ENCODE measurements around the gene COMMD1. TPM values are rescaled to one million over a fixed set of nuclear protein-coding genes. Genes with fewer than 3 reads are reported as not detected.
"Not testable (repeated sequence)": the region's sequence is repeated elsewhere in the genome, so short reads cannot be mapped to it uniquely, and the experiment has no call there.

Gene COMMD1
- total RNA-seq, 5 donors from 2014 or later (not counting 1 experiment from before 2014, with no cell fraction given) = 18.2 to 23.8 (median 19.6) TPM

DNA sequence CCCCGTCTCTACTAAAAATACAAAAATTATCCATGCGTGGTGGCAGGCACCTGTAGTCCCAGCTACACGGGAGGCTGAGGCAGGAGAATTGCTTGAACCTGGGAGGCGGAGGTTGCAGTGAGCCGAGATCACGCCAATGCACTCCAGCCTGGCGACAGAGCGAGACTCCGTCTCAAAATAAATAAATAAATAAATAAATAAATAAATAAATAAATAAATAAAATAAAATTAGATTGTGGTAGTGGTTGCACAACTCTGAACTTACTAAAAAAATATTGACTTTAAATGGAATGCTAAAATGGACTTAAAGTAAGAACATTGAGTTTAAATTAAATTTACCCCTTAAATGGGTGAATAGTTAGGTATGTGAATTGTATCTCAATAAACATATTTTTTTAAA is 255.2 kb downstream of the COMMD1 start:
- DNase-seq; H3K4me3 Mint-ChIP-seq; H3K27ac ChIP-seq (ENCODE audit: low read length); H3K4me3 ChIP-seq (ENCODE audit: control insufficient read depth in 1 of 2, extremely low read depth in 1 of 2, low read length in 1 of 2); H3K9me3 ChIP-seq; H3K27ac Mint-ChIP-seq; H3K9me3 Mint-ChIP-seq; H3K4me1 ChIP-seq (ENCODE audit: control insufficient read depth in 1 of 2, extremely low read depth in 1 of 2, insufficient read depth in 2 of 2, low read length in 2 of 2); ATAC-seq (replicated peaks in 1 of 4); H3K36me3 Mint-ChIP-seq; H3K27me3 Mint-ChIP-seq; H3K27me3 ChIP-seq (replicated peaks in 1 of 2; ENCODE audit: control insufficient read depth in 2 of 2, extremely low read depth in 1 of 2, insufficient read depth in 2 of 2, low read length in 1 of 2); H3K4me1 Mint-ChIP-seq; H3K36me3 ChIP-seq (ENCODE audit: control insufficient read depth in 2 of 2, extremely low read depth in 1 of 2, insufficient read depth in 1 of 2, low read length in 1 of 2): not testable (repeated sequence)
- ChIA-PET CTCF (interaction anchor here in 1 of 2 donors (0.6 kb wide), 1 partner anchor 65 kb away, joined by 11 read pairs; no protein-coding TSS in a partner anchor), POLR2A (interaction anchor here in 1 of 2 donors (0.5 to 0.6 kb wide), 3 partner anchors 21 to 713 kb away, joined by 3 to 4 read pairs (median 4); no protein-coding TSS in a partner anchor)
- no CpG with 5 or more reads among the region's 9 CpGs for WGBS (ENCODE audit: insufficient coverage)

DNA sequence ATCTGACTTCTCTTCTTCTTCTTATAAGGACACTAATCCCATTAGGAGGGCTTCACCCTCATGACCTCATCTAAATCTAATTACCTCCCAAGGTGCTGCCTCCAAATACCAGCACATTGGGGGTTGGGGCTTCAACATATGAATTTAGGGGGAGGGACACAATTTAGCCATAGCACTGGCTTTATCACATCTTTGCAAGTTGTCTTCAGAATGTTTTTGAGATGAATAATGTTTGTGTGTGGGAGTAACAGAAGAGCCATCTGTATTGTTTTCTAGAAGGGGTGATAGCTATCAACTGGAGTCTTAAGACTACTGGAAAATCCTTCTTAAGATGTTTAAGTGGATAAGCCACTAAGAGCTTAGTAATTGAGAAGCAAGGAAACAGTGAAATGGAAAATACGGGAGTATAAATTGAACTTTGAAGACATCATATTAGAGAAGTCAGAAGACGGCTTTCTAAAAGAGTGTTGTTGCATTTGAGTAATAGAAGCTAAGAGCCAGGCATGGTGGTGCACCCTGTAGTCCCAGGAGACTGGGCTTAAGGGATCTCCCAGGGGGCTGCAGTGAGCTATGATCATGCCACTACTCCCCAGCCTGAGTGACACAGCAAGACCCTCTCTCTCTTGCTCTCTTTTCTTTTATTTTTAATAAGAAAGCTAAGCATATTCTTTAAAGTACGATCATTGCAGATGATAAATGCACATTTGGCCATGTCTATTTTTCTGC is 257.8 kb downstream of the COMMD1 start:
- CTCF ChIA-PET = no interaction called here
- 100% methylated on average over 1 of the region's 3 CpGs for WGBS (ENCODE audit: insufficient coverage)
- Histone ChIP-seq H3K36me3 (ENCODE audit: control insufficient read depth in 2 of 2, extremely low read depth in 1 of 2, insufficient read depth in 1 of 2, low read length in 1 of 2) (no peaks in the 10 kb centered on the region), H3K4me1 (ENCODE audit: control insufficient read depth in 1 of 2, extremely low read depth in 1 of 2, insufficient read depth in 2 of 2, low read length in 2 of 2) (no peaks in the 10 kb centered on the region), H3K4me3 (ENCODE audit: control insufficient read depth in 1 of 2, extremely low read depth in 1 of 2, low read length in 1 of 2) (no peak overlapping the region), H3K9me3 (no peaks in the 10 kb centered on the region), H3K27ac (ENCODE audit: low read length) (no peak overlapping the region), H3K27me3 (replicated peaks in 1 of 2; ENCODE audit: control insufficient read depth in 2 of 2, extremely low read depth in 1 of 2, insufficient read depth in 2 of 2, low read length in 1 of 2) (no peaks in the 10 kb centered on the region)
- ATAC-seq (replicated peaks in 1 of 4) (no peak), DNase-seq (no peak)
- POLR2A ChIA-PET = no interaction called here
- Mint-ChIP-seq H3K4me1 (no peaks in the 10 kb centered on the region), H3K27ac (no peak overlapping the region), H3K36me3 (no peaks in the 10 kb centered on the region), H3K4me3 (no peak overlapping the region), H3K27me3 (no peaks in the 10 kb centered on the region), H3K9me3 (no peaks in the 10 kb centered on the region)

DNA sequence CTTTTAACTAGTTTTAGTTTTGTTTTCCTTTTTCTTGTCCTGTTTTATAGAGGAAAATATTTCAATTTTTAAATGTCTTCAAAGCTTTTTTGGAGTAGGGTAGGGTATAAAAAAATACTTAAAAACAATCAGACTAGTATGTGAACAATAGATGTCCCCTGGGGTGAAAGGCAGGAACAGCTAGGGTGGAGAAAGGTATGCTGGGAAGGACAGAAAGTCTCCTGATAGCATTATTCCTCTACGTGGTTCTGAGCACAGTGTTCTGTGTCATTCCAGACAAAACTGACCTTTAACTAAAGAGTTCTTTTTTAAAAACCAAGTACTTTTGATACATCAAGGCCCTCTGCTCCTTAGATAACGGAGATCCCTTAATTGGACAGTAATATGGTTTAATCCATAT is 258.4 kb downstream of the COMMD1 start:
- POLR2A ChIA-PET = no interaction called here
- no peak overlapping the region for H3K4me3 ChIP-seq (ENCODE audit: control insufficient read depth in 1 of 2, extremely low read depth in 1 of 2, low read length in 1 of 2)
- no peaks in the 10 kb centered on the region for H3K27me3 Mint-ChIP-seq
- no peak for DNase-seq
- H3K4me1 Mint-ChIP-seq = no peaks in the 10 kb centered on the region
- CTCF ChIA-PET = no interaction called here
- no peaks in the 10 kb centered on the region for H3K36me3 Mint-ChIP-seq
- H3K36me3 ChIP-seq (ENCODE audit: control insufficient read depth in 2 of 2, extremely low read depth in 1 of 2, insufficient read depth in 1 of 2, low read length in 1 of 2) = no peaks in the 10 kb centered on the region
- H3K27me3 ChIP-seq (replicated peaks in 1 of 2; ENCODE audit: control insufficient read depth in 2 of 2, extremely low read depth in 1 of 2, insufficient read depth in 2 of 2, low read length in 1 of 2) = no peaks in the 10 kb centered on the region
- H3K9me3 ChIP-seq = no peaks in the 10 kb centered on the region
- no CpG with 5 or more reads among the region's 2 CpGs for WGBS (ENCODE audit: insufficient coverage)
- ATAC-seq (replicated peaks in 1 of 4) = no peak
- no peaks in the 10 kb centered on the region for H3K4me1 ChIP-seq (ENCODE audit: control insufficient read depth in 1 of 2, extremely low read depth in 1 of 2, insufficient read depth in 2 of 2, low read length in 2 of 2)
- H3K4me3 Mint-ChIP-seq = no peak overlapping the region
- H3K9me3 Mint-ChIP-seq = no peaks in the 10 kb centered on the region
- H3K27ac Mint-ChIP-seq = no peak overlapping the region
- no peak overlapping the region for H3K27ac ChIP-seq (ENCODE audit: low read length)

DNA sequence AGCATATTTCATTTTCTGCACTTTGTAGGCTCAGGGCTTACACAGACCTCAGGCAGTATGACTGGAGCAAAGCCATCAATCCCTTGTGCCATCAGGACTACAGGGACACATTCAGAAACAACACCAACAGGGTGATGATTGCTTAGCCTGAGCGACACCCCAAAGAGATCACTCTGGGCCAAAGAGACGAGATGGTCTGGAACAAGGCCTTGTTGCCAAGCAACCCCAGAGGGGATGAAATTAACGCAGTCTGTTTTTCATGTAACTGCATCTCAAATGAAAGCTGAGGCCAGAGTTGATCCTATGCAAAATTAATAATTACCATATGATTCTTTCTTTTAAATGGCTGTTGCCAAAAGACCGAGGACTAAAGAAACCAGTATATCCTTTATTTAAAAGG is 270.3 kb downstream of the COMMD1 start:
- no peaks in the 10 kb centered on the region for H3K27me3 Mint-ChIP-seq
- no peaks in the 10 kb centered on the region for H3K4me1 Mint-ChIP-seq
- Histone ChIP-seq H3K9me3 (no peaks in the 10 kb centered on the region), H3K27me3 (replicated peaks in 1 of 2; ENCODE audit: control insufficient read depth in 2 of 2, extremely low read depth in 1 of 2, insufficient read depth in 2 of 2, low read length in 1 of 2) (no peaks in the 10 kb centered on the region), H3K4me1 (ENCODE audit: control insufficient read depth in 1 of 2, extremely low read depth in 1 of 2, insufficient read depth in 2 of 2, low read length in 2 of 2) (no peaks in the 10 kb centered on the region), H3K36me3 (ENCODE audit: control insufficient read depth in 2 of 2, extremely low read depth in 1 of 2, insufficient read depth in 1 of 2, low read length in 1 of 2) (no peaks in the 10 kb centered on the region), H3K4me3 (ENCODE audit: control insufficient read depth in 1 of 2, extremely low read depth in 1 of 2, low read length in 1 of 2) (no peak overlapping the region), H3K27ac (ENCODE audit: low read length) (no peak overlapping the region)
- ChIA-PET POLR2A (no interaction called here), CTCF (interaction anchor here in 1 of 2 donors (0.5 kb wide), 1 partner anchor 594 kb away, joined by 5 read pairs; no protein-coding TSS in a partner anchor)
- no peak overlapping the region for H3K27ac Mint-ChIP-seq
- H3K9me3 Mint-ChIP-seq = no peaks in the 10 kb centered on the region
- ATAC-seq (replicated peaks in 1 of 4) = no peak
- H3K36me3 Mint-ChIP-seq = no peaks in the 10 kb centered on the region
- H3K4me3 Mint-ChIP-seq = no peak overlapping the region
- DNase-seq = no peak
- WGBS (ENCODE audit: insufficient coverage) = 92% methylated on average over 2 of the region's 4 CpGs

DNA sequence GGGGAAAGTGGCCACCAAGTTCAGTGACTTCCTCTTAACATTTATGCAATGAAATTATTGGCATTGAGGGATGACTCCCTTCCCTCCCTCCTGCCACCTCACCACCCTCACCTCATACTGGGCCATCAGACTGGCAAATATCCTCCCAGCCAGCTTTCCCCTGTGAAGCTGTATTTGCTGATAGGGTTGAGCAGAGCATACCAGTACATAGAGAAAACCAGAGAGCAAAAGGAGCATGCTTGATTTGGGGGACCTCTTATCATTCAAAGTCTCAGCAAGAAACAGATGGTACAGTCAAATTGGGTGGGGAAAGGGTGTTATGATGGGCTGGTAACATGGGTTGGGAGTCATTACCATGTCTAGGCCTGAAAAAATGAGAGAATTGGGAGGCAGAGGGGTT is 271.3 kb downstream of the COMMD1 start:
- no peak overlapping the region for H3K27ac Mint-ChIP-seq
- H3K4me1 Mint-ChIP-seq = peaks cover 2 to 10% (median 6%) of the 10 kb centered on the region in 3 donors
- H3K4me3 ChIP-seq (ENCODE audit: control insufficient read depth in 1 of 2, extremely low read depth in 1 of 2, low read length in 1 of 2) = no peak overlapping the region
- ATAC-seq (replicated peaks in 1 of 4) (no peak), DNase-seq (no peak)
- H3K4me3 Mint-ChIP-seq = no peak overlapping the region
- H3K9me3 Mint-ChIP-seq = no peaks in the 10 kb centered on the region
- H3K4me1 ChIP-seq (ENCODE audit: control insufficient read depth in 1 of 2, extremely low read depth in 1 of 2, insufficient read depth in 2 of 2, low read length in 2 of 2) = peaks cover 2 to 5% of the 10 kb centered on the region in 2 experiments
- H3K36me3 Mint-ChIP-seq = no peaks in the 10 kb centered on the region
- H3K36me3 ChIP-seq (ENCODE audit: control insufficient read depth in 2 of 2, extremely low read depth in 1 of 2, insufficient read depth in 1 of 2, low read length in 1 of 2) = no peaks in the 10 kb centered on the region
- no peak overlapping the region for H3K27ac ChIP-seq (ENCODE audit: low read length)
- no peaks in the 10 kb centered on the region for H3K9me3 ChIP-seq
- no peaks in the 10 kb centered on the region for H3K27me3 ChIP-seq (replicated peaks in 1 of 2; ENCODE audit: control insufficient read depth in 2 of 2, extremely low read depth in 1 of 2, insufficient read depth in 2 of 2, low read length in 1 of 2)
- ChIA-PET CTCF (no interaction called here), POLR2A (no interaction called here)
- H3K27me3 Mint-ChIP-seq = no peaks in the 10 kb centered on the region

DNA sequence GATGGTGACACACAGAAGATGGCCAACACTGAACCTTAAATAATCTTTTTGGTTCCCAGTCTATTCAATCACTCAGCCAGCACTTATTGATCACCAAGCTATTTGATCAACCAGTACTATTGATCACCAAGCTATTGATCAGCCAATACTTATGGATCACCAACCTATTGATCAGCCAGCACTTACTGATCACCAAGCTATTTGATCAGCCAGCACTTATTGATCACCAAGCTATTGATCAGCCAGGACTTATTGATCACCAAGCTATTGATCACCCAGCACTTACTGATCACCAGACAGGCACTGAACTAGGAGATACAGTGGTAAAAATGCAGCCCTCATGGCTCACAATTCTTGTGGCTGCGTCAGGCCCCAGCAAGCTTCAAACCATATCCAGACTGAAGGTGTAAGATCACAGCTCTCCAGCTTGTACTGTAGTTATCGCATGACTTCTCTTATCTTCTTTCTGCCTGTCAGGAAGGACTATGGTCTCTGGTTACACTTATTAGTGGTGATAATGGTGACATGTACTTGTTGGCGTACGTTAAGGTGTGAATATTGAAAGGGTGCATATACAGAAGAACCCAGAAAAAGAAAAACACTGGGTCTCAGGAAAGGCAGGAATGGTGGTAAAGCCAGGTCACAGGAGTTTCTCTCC is 272.0 kb downstream of the COMMD1 start:
- ChIA-PET POLR2A (no interaction called here), CTCF (no interaction called here)
- WGBS (ENCODE audit: insufficient coverage) = 100% methylated on average over 3 of the region's 4 CpGs
- Mint-ChIP-seq H3K4me3 (no peak overlapping the region), H3K27ac (no peak overlapping the region), H3K36me3 (no peaks in the 10 kb centered on the region), H3K4me1 (peaks cover 4 to 17% (median 6%) of the 10 kb centered on the region in 3 donors), H3K27me3 (no peaks in the 10 kb centered on the region), H3K9me3 (no peaks in the 10 kb centered on the region)
- Histone ChIP-seq H3K4me3 (ENCODE audit: control insufficient read depth in 1 of 2, extremely low read depth in 1 of 2, low read length in 1 of 2) (no peak overlapping the region), H3K36me3 (ENCODE audit: control insufficient read depth in 2 of 2, extremely low read depth in 1 of 2, insufficient read depth in 1 of 2, low read length in 1 of 2) (no peaks in the 10 kb centered on the region), H3K9me3 (no peaks in the 10 kb centered on the region), H3K4me1 (ENCODE audit: control insufficient read depth in 1 of 2, extremely low read depth in 1 of 2, insufficient read depth in 2 of 2, low read length in 2 of 2) (peaks cover 2 to 5% of the 10 kb centered on the region in 2 experiments), H3K27me3 (replicated peaks in 1 of 2; ENCODE audit: control insufficient read depth in 2 of 2, extremely low read depth in 1 of 2, insufficient read depth in 2 of 2, low read length in 1 of 2) (no peaks in the 10 kb centered on the region), H3K27ac (ENCODE audit: low read length) (no peak overlapping the region)
- no peak for DNase-seq
- no peak for ATAC-seq (replicated peaks in 1 of 4)

All from T-cell (primary cell).